Caco-2 (cell line): ENCODE results near the gene UBA5. TPM values are rescaled to one million over a fixed set of nuclear protein-coding genes. Genes with fewer than 3 reads are reported as not detected.

Experiments
- BruUV-seq: library from RNA; stranded (reverse); fragments of 400-500 nt; replicated peaks from 2 replicates; lab custom pipeline; 2021; lab: Mats Ljungman, UMichigan
- CTCF ChIA-PET: fragments of 300-600 bp; sonication (Branson Sonifier 250); formaldehyde crosslinking; loops from one replicate; lab custom pipeline; 2022; ENCODE audit warnings: antibody characterized with exemption; lab: Charles Lee
- POLR2A ChIA-PET: fragments of 300-600 bp; sonication (Branson Sonifier 250); formaldehyde crosslinking; loops from one replicate; lab custom pipeline; 2022; ENCODE audit warnings: antibody characterized with exemption; lab: Charles Lee
- DNase-seq, 2 experiments: peaks; one replicate each; pipeline versions ENCODE4 v3.0.0 to v3.0.0-alpha.2; 2020 to 2022
- H3K27me3 ChIP-seq: replicated peaks from 2 replicates; pipeline ENCODE4 v1.6.0; 2011; ENCODE audit warnings: low read length; ENCODE audit not compliant: control insufficient read depth, insufficient read depth
- H3K36me3 ChIP-seq: 2 replicates; pipeline ENCODE4 v1.5.1; 2011; ENCODE audit warnings: low read length; ENCODE audit not compliant: control insufficient read depth, insufficient read depth
- H3K4me1 ChIP-seq: fragments of 250-450 bp; sonication (Bioruptor Pico); 2 replicates; pipeline ENCODE4 v1.5.1; 2020; ENCODE audit warnings: mild to moderate bottlenecking
- H3K4me3 ChIP-seq: 2 replicates; pipeline ENCODE4 v1.5.1; 2011; ENCODE audit warnings: low read depth, mild to moderate bottlenecking, control low read depth, low read length
- H3K9me3 ChIP-seq: fragments of 250-450 bp; sonication (Bioruptor Pico); 2 replicates; pipeline ENCODE4 v1.5.1; 2020; ENCODE audit warnings: mild to moderate bottlenecking, moderate library complexity
- H3K27ac Mint-ChIP-seq: one replicate; pipeline ENCODE4 v1.8.0; 2022; ENCODE audit warnings: mixed read lengths; ENCODE audit not compliant: unreplicated experiment
- H3K27me3 Mint-ChIP-seq: one replicate; pipeline ENCODE4 v1.8.0; 2022; ENCODE audit warnings: mixed read lengths; ENCODE audit not compliant: insufficient read depth, unreplicated experiment
- H3K36me3 Mint-ChIP-seq: one replicate; pipeline ENCODE4 v1.8.0; 2022; ENCODE audit warnings: mild to moderate bottlenecking, mixed read lengths; ENCODE audit not compliant: insufficient read depth, unreplicated experiment
- H3K4me1 Mint-ChIP-seq: one replicate; pipeline ENCODE4 v1.8.0; 2022; ENCODE audit warnings: low read depth, mixed read lengths; ENCODE audit not compliant: unreplicated experiment
- H3K4me3 Mint-ChIP-seq: one replicate; pipeline ENCODE4 v1.8.0; 2022; ENCODE audit warnings: mild to moderate bottlenecking, moderate library complexity, mixed read lengths; ENCODE audit not compliant: unreplicated experiment
- H3K9me3 Mint-ChIP-seq: one replicate; pipeline ENCODE4 v1.8.0; 2022; ENCODE audit warnings: mixed read lengths; ENCODE audit not compliant: unreplicated experiment
- CTCF ChIP-seq, 2 experiments: fragments of 200-600 bp in 1 of 2; IDR thresholded peaks; 1 replicate in 1 of 2; 2 replicates in 1 of 2; pipeline versions ENCODE4 v1.5.1 to v1.8.0; 2011 to 2022; ENCODE audit warnings: antibody characterized with exemption in 1 of 2, control low read depth in 1 of 2, inconsistent platforms in 1 of 2, low read depth in 1 of 2, low read length in 1 of 2, mild to moderate bottlenecking in 1 of 2, moderate library complexity in 1 of 2; ENCODE audit not compliant: insufficient read depth in 1 of 2, severe bottlenecking in 1 of 2, unreplicated experiment in 1 of 2
- intact Hi-C: fragments of 100-400 bp; cut with micrococcal nuclease; formaldehyde crosslinking; loops from one replicate; pipeline ENCODE4 v1.10.0; 2022; ENCODE audit not compliant: unreplicated experiment
- total RNA-seq: library from RNA; stranded (reverse); gene quantifications from 2 replicates; pipeline ENCODE4 v1.2.3, GENCODE V29; 2022

The UBA5 gene
- total RNA-seq, 1 experiment from 2014 or later: 47.6 TPM

DNA sequence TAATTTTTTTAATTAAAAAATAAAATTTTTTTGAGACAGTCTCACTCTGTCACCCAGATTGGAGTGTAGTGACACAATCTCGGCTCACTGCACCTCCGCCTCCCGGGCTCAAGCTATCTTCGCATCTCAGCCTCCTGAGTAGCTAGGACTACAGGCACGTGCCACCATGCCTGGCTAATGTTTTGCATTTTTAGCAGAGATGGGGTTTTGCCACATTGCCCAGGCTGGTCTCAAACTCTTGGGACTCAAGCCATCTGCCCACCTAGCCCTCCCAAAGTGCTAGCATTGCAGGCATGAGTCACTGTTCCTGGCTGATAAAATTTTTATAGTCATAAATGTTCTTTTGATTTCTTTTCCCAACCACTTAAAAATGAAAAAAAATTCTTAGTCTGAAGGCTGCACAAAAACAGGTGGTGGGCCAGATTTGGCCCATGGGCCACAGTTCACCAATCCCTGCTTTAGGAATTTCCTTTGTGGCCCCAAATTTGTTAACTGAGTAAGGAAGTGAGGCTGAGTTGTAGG, 9.2 kb downstream of the UBA5 start:
- Mint-ChIP-seq H3K4me3 (no peak overlapping the region), H3K4me1 (peaks cover 10% of the 10 kb centered on the region), H3K36me3 (peaks cover 26% of the 10 kb centered on the region), H3K27ac (no peak overlapping the region), H3K9me3 (no peaks in the 10 kb centered on the region), H3K27me3 (no peaks in the 10 kb centered on the region)
- BruUV-seq: no TSS peak
- DNase-seq: no peak
- no peak overlapping the region for H3K4me3 ChIP-seq
- H3K36me3 ChIP-seq: 0 out of 2 replicates have a peak, but pooled peaks cover 2% of the 10 kb centered on the region
- H3K9me3 ChIP-seq: no peaks in the 10 kb centered on the region
- TF ChIP-seq CTCF (IDR thresholded peaks at IDR 0.05; ENCODE audit: insufficient read depth in 1 of 2, low read depth in 1 of 2, low read length in 1 of 2, severe bottlenecking in 1 of 2, unreplicated experiment in 1 of 2): no peak
- POLR2A ChIA-PET: no interaction called here
- CTCF ChIA-PET: no interaction called here
- no peaks in the 10 kb centered on the region for H3K27me3 ChIP-seq
- intact Hi-C loops: no loop called here
- H3K4me1 ChIP-seq: peaks cover 21% of the 10 kb centered on the region; the same call in 1 of the 2 replicates

DNA sequence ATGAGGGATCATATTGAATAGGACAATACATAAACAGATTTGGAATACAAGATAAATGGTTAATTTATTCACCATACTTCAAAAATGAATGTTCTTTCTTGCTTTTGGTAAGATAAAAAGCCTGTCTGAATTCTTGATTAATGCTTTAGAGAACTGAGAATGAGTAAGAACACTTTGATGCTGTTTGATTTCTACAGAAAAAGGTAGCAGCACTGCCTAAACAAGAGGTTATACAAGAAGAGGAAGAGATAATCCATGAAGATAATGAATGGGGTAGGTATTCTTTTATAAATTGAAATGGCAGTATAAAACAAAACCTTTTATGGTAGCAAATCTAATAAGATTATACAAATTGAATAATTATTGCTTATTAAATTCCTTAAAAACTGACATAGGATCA, 15.3 kb downstream of the UBA5 start:
- H3K27me3 Mint-ChIP-seq: no peaks in the 10 kb centered on the region
- DNase-seq: no peak
- no peak overlapping the region for H3K4me3 ChIP-seq
- TF ChIP-seq CTCF (IDR thresholded peaks at IDR 0.05; ENCODE audit: insufficient read depth in 1 of 2, low read depth in 1 of 2, low read length in 1 of 2, severe bottlenecking in 1 of 2, unreplicated experiment in 1 of 2): no peak
- peaks cover 48% of the 10 kb centered on the region for H3K36me3 Mint-ChIP-seq
- H3K36me3 ChIP-seq: no peaks in the 10 kb centered on the region
- no peaks in the 10 kb centered on the region for H3K27me3 ChIP-seq
- CTCF ChIA-PET: no interaction called here
- no peak overlapping the region for H3K4me3 Mint-ChIP-seq
- H3K9me3 Mint-ChIP-seq: no peaks in the 10 kb centered on the region
- H3K9me3 ChIP-seq: no peaks in the 10 kb centered on the region
- no TSS peak for BruUV-seq
- 0 out of 2 replicates have a peak, but pooled peaks cover 7% of the 10 kb centered on the region for H3K4me1 ChIP-seq
- intact Hi-C loops: no loop called here
- no peaks in the 10 kb centered on the region for H3K4me1 Mint-ChIP-seq
- POLR2A ChIA-PET: no interaction called here
- no peak overlapping the region for H3K27ac Mint-ChIP-seq

GRCh38 chr3:132679911-132680310, 19.8 kb downstream of the UBA5 start:
- ChIA-PET CTCF (interaction anchor here (0.5 kb wide), 1 partner anchor 32 kb away, joined by 3 read pairs; no protein-coding TSS in a partner anchor), POLR2A (no interaction called here)
- H3K27me3 ChIP-seq: no peaks in the 10 kb centered on the region
- H3K9me3 ChIP-seq: no peaks in the 10 kb centered on the region
- Mint-ChIP-seq H3K9me3 (no peaks in the 10 kb centered on the region), H3K27me3 (no peaks in the 10 kb centered on the region), H3K36me3 (peaks cover 38% of the 10 kb centered on the region), H3K27ac (no peak overlapping the region), H3K4me1 (no peaks in the 10 kb centered on the region), H3K4me3 (no peak overlapping the region)
- DNase-seq: no peak
- no TSS peak for BruUV-seq
- no peak overlapping the region for H3K4me3 ChIP-seq
- no peak for TF ChIP-seq CTCF (IDR thresholded peaks at IDR 0.05; ENCODE audit: insufficient read depth in 1 of 2, low read depth in 1 of 2, low read length in 1 of 2, severe bottlenecking in 1 of 2, unreplicated experiment in 1 of 2)
- H3K36me3 ChIP-seq: no peaks in the 10 kb centered on the region; the same call in 1 of the 2 replicates
- intact Hi-C loops: no loop called here
- no peaks in the 10 kb centered on the region for H3K4me1 ChIP-seq
